EH (cell line): ENCODE results near the gene KCNQ2.
"Not testable (repeated sequence)": the region's sequence is repeated elsewhere in the genome, so short reads cannot be mapped to it uniquely, and the experiment has no call there.

Source experiments
- DNase-seq: peaks from one replicate; pipeline ENCODE4 v3.0.0-alpha.2; 2015; ENCODE audit warnings: low read depth

Gene KCNQ2

GRCh38 chr20:63471981-63472831, at the start of gene KCNQ2:
KCNQ2 (minus strand) TSS chr20:63472655; CDS start chr20:63472463, 192 bp downstream.
- DNase-seq, result no peak

- DNase-seq, result no peak
These were observed 49.1 kb upstream of the KCNQ2 start for GRCh38 chr20:63521602-63522001.

- DNase-seq, result peak; percentile 60
These were observed 48.6 kb upstream of the KCNQ2 start for GRCh38 chr20:63520934-63521601.

- DNase-seq, result peak; percentile 80
These were observed 48.1 kb upstream of the KCNQ2 start, which contains the start of gene PPDPF for GRCh38 chr20:63520504-63520933. PPDPF (plus strand) TSS chr20:63520765; CDS start chr20:63521309, 544 bp downstream.

GRCh38 chr20:63519668-63520503, 47.4 kb upstream of the KCNQ2 start:
- peak; percentile 54 for DNase-seq

- no peak for DNase-seq
These were observed 46.7 kb upstream of the KCNQ2 start for GRCh38 chr20:63518946-63519667.

- DNase-seq, result no peak
These were observed 46.0 kb upstream of the KCNQ2 start for GRCh38 chr20:63518351-63518861.

GRCh38 chr20:63517376-63518309, 45.2 kb upstream of the KCNQ2 start:
- DNase-seq, result no peak

- DNase-seq, result not testable (repeated sequence)
These were observed 42.1 kb upstream of the KCNQ2 start for GRCh38 chr20:63514520-63514919.

GRCh38 chr20:63513207-63513606, 40.8 kb upstream of the KCNQ2 start:
- DNase-seq, result no peak

- DNase-seq, result no peak
These were observed 36.7 kb upstream of the KCNQ2 start for GRCh38 chr20:63509088-63509564.

GRCh38 chr20:63508072-63508768, 35.8 kb upstream of the KCNQ2 start:
- DNase-seq, result no peak

GRCh38 chr20:63507083-63507743, 34.8 kb upstream of the KCNQ2 start:
- DNase-seq, result no peak

- DNase-seq, result no peak
These were observed 33.3 kb upstream of the KCNQ2 start for GRCh38 chr20:63505723-63506122.

- DNase-seq, result no peak
These were observed 32.8 kb upstream of the KCNQ2 start for GRCh38 chr20:63505281-63505680.

- no peak for DNase-seq
These were observed 32.2 kb upstream of the KCNQ2 start for GRCh38 chr20:63504642-63505041.

- no peak for DNase-seq
These were observed 31.1 kb upstream of the KCNQ2 start for GRCh38 chr20:63503524-63503923.

GRCh38 chr20:63502671-63503172, 30.3 kb upstream of the KCNQ2 start:
- DNase-seq, result no peak
